ENCODE results near the gene TMEM52. TPM values are rescaled to one million over a fixed set of nuclear protein-coding genes. Genes with fewer than 3 reads are reported as not detected.
A peak's percentile ranks its signal among the peaks of the same experiment; 100 is the strongest.

Gene TMEM52
- total RNA-seq, 1 donor: 0.27 TPM

DNA sequence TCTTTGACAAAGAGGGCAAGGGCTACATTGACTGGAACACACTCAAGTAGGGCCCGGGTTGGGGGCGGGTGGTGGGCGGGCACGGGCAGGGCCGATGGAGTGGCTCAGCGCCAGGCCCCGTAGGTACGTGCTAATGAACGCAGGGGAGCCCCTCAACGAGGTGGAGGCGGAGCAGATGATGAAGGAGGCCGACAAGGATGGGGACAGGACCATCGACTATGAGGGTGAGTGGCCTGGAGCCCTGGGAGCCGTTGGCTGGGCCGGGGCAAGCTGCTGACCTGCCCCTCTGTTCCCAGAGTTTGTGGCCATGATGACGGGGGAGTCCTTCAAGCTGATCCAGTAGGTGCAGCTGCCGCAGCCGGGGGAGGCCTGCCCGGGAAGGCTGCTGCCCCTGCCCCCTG is 2.2 kb downstream of the TMEM52 start:
- DNase-seq (ENCODE audit: low read depth in 2 of 3, low spot score in 2 of 3): no peak

DNA sequence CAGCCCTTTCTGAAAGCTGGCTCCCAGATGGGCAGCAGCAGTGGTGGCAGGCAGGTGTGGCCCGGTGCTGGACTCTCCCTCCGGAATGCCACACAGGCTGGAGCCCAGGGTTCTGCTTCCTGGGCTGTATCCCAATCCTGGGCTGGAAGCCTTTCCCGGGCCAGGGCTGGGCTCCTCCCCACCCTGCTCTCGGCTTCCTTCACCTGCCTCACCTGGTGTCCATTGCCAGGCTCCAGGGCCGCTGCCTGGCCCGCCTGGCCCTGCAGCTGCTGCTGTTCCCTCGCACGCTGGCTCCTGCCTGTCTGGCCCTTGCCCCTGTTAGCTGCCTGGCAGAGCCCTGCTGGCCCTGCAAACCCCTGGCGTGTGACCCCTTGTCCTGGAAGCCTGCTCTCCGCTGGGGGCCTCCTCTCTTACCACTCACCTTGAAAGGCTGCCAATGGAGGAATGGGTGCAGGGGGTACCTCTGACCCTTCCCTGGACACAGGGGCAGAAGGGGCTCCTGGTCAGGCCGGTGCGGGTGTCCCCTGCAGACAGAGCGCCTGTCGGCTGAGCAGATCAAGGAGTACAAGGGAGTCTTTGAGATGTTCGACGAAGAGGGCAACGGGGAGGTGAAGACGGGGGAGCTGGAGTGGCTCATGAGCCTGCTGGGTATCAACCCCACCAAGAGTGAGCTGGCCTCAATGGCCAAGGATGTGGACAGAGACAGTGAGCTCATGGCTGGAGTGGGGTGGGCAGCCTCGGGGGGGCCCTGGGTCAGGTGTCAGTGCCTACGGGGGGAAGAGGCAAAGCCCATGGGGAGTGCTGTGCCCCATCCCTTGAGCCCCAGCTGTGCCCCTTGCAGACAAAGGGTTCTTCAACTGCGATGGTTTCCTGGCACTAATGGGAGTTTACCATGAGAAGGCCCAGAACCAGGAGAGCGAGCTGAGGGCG is 2.9 kb downstream of the TMEM52 start:
- DNase-seq (ENCODE audit: low read depth in 2 of 3, low spot score in 2 of 3): no peak

DNA sequence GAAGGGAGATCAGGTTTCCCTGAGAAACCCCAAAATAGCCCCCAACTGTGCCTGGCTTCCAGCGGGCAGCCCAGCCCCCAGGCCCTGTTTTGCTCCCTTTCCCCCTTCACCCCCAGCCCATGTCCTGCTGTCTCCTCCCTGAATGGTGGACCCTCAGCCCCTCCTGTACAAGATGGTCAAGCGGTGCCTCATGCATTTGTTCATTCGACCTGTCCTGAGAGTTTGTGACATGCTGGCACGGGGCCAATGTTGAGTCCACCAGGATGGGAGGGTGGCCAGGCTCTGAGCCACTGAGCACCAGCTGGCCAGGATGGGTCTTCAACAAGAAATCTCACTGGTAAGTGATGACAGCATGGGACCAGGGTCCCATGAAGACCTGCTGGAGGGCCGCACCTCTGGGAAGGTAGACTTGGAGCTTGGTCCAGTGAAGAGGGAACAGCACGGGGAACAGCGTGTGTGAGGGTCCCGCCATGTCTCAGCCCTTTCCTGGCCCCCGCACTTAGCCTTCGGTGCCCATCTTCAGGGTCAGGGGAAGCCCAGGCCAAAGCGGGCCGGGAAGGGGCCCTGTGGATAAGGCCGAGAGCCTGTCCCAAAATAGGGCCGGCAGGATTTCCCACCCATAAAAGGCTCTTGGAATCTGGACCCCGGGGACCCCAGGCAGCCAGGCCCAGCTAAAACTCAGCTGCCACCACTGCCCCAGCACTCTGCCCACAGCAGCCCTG is 3.9 kb downstream of the TMEM52 start, which contains the start of gene CALML6:
TSS of gene CALML6 (plus strand) at position 290 of the 722 bp plus-strand sequence. CDS start at position 311, 21 bp downstream.
- DNase-seq (ENCODE audit: low read depth in 2 of 3, low spot score in 2 of 3): no peak

DNA sequence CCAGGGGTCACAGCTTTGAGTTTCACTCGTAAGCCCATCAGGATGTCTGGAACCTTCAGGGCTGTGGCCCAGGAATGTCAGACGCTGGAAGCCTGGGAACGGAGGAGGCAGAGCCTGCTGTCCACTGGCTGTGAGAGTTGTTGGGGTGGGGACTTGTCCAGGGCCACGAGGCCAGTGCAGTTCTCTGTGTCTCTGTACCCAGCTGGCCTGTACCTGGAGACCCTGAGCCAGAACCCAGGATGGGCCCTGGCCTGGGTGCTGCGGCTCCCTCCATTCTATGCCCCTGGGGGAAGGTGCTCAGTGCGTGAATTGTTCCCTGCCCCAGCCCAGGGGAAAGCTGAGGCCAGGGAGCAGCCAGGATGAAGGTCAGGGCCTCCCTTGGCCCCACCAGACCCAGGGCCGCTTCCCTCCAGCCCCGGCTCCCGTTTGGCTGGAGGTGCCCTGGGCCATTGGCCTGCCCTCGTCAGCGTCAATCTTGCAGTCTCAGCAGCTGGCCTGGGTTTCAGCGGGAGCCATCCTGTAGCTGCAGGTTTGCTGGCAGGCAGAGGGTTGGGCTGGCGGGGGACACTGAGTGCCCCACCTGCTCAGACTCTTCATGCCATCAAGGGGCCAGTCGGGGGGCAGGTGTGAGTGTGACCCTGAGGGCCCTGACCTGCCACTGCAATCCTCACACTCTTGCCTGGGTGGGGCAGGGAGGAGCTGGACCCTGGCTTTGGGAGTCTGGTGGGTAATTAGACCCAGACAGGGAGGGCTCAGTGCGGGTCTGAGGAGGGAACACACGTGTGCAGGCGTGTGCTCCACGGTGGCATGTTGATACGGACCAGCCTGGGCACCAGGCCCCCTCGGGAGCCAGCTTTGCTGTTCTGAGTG is 4.7 kb downstream of the TMEM52 start:
- DNase-seq (ENCODE audit: low read depth in 2 of 3, low spot score in 2 of 3): no peak

DNA sequence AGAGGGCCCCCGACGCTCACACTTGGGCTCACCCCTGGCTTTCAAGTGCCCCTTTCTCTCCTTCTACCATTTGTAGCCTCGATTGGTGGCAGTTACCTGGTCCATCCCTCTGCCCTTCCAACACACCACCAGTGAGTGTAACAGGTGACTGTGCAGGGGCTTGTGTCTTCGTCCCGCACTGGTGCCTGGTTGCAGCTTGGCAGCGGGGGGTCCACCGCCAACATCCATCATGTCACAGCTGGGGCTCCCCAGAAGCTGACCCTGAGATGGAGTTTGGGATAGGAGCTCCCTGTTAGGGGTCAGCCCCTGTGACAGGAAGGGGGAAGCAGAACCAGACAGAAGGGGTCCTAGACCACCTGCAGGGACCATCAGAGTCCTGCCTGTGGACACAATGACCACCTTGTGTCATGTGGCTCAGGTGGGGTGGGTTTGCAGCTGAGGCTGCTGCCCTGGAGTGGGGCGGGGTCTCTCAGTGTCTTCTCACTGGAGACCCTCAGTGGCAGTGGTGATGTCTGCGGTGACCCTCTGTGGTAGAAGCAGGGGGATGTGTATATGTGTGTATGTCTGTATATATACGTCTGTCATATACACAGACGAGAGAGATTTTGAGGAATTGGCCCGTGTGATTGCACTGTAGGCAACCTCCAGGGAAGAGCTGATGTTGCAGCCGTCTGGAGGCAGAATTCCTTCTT is 7.6 kb downstream of the TMEM52 start:
- DNase-seq (ENCODE audit: low read depth in 2 of 3, low spot score in 2 of 3): no peak

DNA sequence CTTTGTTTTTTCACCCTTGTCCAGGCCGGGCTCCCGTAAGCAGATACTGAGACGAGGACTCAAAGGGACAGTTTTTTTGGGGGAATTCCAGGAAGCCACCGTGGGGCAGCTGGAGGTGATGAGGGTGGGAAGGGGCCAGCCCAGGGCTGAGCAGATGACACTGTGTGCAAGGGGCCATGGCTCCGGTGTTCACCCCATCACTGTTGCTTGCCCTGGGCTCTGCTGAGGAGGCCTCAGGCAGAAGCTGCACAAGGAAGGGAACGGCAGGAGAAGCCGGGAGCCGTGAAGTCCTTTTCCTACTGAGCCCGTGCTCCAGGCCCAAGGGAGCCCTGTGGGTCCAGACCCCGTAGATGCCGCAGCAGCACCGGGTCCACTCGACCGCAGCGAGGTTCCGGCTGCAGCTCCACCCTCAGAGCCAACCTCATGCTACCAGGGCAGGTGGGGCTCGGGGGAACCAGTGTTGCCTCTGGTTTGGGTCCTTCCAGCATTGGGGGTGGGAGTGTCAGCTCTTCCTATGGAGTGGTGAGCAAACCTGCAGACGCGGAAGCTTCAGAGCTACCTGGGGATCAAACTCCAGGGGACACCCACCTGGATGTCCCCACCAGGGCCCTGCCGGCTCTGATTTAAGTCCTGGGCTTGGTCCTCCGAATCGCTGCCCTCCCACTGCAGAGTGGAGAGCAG is 8.3 kb downstream of the TMEM52 start:
- no peak for DNase-seq (ENCODE audit: low read depth in 2 of 3, low spot score in 2 of 3)

DNA sequence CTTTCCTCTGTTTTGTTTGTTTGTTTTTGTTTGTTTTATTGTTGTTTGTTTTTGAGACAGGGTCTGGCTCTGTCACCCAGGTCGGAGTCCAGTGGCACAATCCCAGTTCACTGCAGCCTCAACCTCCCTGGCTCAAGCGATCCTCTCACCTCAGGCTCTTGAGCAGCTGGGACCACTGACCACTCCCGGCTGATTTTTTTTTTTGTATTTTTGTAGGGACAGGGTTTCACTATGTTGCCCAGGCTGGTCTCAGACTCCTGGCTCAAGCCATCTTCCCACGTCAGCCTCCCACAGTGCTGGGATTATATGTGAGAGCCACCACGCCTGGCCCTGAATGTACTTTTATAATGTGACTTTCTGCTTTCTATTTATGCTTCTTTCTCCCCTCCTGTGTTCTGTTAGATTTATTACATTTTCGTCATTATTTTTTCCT is 9.0 kb downstream of the TMEM52 start:
- DNase-seq (ENCODE audit: low read depth in 2 of 3, low spot score in 2 of 3): no peak

DNA sequence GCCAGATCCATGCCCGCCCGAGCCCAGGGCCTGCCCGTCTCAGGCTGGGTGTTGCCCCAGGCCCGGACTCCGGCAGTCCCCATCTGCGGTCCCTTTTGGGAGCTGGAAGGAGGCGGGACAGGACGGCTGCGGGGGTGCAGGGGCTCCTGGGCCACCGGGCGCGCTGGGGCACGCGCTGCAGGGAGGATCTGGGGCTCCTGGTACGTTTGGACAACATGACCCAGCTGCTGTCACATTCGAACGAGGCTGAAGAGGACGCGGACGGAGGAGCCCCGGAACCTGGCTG is 10.6 kb downstream of the TMEM52 start:
- no peak for DNase-seq (ENCODE audit: low read depth in 2 of 3, low spot score in 2 of 3)

DNA sequence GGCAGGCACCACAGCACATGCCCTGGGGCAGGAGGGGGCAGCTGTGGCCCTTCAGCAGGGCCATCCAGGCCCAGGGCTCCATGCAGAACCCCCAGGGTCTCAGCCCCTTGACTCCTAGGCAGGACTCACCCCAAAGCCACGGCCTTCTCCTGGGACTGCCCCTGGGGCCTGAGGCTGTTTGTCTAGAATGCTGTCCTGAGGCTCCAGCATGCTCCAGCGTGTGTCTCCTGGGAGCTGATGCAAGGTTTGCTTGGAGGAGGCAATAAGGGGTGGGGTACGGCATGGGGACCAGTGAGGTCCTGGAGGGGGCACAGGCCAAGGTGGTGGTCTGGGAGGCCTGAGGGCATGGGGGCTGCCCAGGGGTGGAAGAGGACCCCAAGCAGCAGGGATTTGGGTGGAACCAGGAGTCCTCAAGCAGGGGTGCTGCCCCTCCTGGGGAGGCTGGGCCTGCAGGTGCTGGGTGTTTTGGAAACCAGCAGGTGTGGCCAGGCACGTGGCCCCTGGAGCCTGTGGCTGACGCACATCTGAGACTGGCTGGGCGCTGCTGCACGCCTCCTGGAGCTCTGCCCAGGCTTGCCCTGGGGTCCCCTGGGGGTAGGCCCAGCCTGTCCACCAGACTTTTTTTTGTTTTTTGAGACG is 11.9 kb downstream of the TMEM52 start:
- no peak for DNase-seq (ENCODE audit: low read depth in 2 of 3, low spot score in 2 of 3)

DNA sequence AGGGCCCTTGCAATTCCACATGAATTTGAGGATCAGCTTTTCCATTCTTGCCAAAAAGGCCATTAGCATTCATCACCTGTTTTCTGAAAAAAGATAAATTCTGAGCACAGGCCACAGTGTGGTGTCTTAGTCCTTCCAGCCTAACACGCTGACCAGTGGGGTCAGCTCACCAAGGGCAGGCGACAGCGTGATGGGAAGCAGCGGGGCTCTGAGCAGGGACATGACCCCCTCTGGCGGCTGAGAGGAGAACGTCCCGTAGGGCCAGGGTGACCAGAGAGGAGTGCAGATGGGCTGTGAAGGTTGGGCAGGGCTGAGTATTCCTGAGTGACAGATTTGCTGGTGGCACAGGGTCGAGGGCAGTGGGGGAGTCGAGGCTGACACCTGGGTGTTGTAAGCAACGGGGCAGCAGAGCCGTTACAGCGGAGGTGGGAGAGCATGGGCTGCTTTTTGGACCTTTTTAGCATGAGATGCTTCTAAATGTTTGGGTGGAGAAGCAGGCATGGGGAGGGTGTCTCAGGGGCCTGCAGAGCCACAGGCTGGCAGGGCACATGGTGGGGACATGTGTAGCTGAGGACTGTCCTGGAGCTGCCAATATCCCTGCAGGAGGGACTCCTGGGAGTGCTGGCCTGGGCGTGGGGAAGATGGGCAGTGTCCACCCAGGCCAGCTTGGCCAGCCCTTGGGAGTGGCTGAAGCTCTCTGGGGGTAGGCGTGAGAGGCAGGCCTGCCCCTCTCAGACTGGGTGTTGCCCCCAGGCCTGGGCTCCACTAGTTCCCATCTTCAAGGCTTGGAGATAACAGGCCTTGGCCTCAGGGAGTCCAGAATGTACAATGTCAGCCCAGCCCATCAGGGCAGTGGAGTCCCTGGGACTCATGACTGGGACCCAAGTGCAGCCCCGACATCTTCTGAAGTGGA is 12.6 kb downstream of the TMEM52 start:
- peak in 2 of 3 donors; percentile 67 to 70 for DNase-seq (ENCODE audit: low read depth in 2 of 3, low spot score in 2 of 3)

DNA sequence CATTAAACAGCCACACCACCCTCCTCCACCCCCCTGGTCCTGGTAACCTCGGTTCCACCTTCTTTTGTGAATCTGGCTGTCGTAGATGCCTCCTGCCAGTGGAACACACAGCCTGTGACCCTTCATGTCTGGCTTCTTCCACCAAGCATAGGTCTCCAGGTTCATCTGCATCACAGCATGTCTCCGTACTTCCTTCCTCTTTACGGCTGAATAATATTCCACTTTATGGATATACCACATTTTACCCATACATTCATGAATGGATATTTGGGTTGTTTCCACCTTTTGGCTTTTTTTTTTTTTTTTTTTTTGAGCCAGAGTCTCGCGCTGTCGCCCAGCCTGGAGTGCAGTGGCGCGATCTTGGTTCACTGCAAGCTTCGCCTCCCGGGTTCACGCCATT is 15.9 kb downstream of the TMEM52 start:
- no peak for DNase-seq (ENCODE audit: low read depth in 2 of 3, low spot score in 2 of 3)

DNA sequence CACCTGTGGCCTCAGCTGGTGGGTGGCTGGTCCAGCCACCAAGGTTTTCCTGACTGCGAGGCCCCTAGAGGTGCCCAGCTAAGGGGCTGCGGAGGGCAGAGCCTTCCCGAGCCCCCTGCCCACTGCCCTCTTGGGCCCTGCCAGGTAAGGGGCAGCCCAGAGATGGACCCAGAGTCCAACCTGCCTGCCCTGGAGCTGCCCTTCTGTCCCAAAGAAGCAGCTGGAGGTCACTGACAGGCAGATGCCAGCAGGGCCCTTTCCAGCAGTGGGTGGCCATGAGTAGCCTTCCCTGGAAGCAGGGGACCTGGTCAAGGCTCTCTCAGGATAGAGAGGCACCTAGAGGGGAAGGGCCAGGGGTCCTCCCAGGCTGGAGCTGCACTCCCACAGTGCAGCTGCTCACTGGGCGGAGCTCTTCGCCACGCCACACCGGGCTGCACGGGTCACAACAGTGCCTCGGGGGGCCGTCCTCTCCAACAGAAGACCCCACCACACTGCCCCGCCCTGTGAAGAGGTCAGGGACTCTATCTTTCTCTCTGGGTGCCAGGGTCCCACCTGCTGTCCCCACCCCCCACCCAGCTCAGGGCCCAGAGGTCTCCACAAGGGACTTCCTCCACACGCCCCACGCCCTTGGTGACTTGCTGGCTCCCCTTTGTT is 17.3 kb downstream of the TMEM52 start:
- no peak for DNase-seq (ENCODE audit: low read depth in 2 of 3, low spot score in 2 of 3)

DNA sequence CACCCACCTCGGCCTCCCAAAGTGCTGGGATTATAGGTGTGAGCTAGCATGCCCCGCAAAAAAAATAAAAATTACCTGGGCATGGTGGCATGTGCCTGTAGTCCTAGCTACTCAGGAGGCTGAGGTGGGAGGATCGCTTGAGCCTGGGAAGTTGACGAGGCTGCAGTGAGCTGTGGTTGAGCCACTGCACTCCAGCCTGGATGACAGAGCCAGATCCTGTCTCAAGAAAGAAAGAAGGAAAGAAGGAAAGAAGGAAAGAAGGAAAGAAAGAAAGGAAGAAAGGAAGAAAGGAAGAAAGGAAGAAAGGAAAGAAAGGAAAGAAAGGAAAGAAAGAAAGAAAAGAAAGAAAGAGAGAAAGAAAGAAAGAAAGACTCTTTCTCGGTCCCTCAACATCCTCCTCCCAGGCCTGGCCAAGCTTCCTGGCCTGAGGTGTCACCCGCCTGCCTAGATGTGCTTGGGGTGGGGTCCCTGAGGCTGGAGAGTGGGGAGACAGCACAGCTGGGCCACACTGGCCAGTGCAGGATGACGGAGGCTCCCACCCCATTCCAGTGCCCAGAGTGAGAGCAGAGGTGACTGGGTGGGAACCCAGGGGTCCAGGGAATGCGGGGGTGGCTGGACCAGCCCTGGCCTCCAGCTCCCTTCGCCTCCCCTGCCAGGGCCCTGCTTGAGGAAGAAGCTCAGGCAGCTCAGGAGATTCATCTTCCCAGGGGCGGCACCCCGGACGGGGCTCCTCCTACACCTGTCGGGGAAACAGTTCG is 18.0 kb downstream of the TMEM52 start:
- no peak for DNase-seq (ENCODE audit: low read depth in 2 of 3, low spot score in 2 of 3)

DNA sequence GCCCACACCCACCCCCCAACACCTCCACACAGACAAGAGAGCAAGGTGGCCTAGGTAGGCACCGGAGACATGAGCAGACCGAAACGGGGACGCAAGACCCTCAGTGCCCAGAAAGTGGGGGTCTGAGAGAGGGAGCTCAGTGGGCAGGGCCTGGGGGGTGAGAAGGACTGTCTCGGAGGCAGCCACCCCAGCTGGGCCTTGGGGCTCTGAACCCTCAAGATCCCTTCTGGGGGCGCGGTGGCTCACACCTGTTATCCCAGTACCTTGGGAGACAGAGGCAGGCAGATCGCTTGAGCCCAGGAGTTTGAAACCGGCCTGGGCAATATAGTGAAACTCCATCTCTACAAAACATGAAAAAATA is 19.1 kb downstream of the TMEM52 start:
- no peak for DNase-seq (ENCODE audit: low read depth in 2 of 3, low spot score in 2 of 3)

DNA sequence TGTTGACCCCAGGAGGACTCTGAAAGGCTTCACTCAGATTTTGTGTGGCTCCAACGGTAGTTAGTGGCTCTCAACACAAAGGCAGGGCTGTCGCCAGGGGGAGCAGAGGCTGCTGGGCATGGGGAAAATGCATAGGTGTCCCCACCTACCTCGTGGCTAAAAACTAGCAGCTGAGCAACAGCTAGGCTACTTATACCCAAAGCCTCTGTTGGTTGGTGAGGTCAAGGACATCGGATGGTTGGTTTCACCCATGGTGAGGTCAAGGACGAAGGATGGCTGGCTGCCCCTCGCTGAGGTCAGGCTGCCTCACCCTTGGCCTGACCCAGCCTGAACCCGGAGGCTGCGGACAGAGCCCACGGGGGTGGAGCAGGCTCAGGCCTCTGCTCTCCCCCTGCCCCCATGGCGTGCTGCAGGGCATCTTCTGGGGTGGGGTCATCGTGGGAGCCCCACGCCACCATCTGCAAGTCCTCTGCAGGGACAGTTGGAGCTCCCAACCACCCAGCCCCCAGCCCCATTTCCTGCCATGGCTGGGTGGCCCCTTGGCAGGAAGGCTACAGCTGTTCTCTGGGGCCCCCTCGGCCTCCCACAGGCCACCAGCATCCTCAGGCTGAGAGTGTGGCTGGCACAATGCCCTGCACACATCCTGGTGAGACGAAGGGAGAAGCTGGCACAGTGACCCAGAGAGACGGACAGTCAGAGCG is 19.7 kb downstream of the TMEM52 start:
- peak in 2 of 3 donors; percentile 67 to 84 for DNase-seq (ENCODE audit: low read depth in 2 of 3, low spot score in 2 of 3)

DNA sequence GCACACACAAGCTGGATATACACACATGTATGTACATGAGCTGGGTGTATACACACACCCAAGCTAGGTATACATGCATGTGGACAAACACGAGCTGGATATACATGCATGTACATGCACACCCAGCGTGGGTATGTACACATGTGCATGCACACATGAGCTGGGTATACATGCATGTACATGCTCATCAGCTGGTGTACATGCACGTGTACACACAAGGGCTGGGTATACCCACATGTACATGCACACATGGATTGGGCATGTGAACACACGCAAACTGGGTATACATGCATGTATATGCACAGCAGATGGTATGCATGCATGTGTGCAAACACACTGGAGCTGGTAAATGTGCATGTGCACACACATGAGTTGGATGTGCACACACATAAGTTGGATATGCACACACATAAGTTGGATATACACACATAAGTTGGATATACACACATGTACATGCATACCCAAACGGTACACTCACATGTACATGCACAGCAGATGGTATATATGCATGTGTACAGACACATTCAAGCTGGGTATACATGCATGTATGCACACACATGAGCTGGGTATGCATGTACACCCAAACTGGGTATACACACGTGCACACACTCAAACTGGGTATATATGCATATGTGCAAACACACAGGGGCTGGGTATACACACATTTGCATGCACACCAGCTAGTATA is 20.7 kb downstream of the TMEM52 start:
- no peak for DNase-seq (ENCODE audit: low read depth in 2 of 3, low spot score in 2 of 3)

Measured in hematopoietic multipotent progenitor cell (in vitro differentiated cells).